Measurements from ENCODE around the gene AGR2. TPM values are rescaled to one million over a fixed set of nuclear protein-coding genes. Genes with fewer than 3 reads are reported as not detected.

AGR2 gene
- total RNA-seq, 1 experiment from 2014 or later, result not detected

DNA sequence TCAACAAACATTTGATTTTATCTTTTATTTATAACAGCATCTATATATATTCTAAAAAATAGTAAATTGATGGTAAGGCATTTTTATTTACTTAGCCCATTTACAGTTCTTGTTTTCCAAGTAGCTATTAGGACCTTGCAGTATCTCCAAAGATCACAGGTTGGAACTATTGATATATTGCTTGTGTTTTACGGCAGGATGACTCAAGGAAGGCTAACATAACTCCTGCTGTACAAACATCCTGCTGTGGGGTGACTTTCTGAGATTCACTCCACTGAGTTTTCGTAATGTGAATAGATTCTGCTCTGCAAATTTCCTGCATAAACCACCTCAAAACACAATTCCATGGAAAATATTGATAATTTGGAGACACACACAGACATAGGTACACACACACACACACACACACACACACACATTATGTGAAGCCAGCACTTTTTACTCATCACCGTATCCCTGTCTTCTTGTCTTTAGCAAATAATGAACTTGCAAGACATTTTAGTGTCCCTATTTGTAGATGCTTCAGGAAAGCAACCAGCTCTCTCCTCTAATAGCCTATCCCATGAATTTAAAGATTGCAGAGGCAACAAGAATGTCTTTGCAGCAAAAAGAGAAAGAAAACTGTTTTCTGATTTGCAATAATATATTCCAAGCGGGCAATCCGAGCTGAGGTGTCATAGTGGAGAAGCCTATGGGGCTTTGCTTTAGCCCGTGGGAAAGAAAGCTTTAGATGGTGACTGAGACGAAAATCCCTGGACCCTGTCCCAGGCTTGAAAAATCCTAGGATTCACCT is 722 bp downstream of the AGR2 start:
- no peaks in the 10 kb centered on the region for H3K27me3 Mint-ChIP-seq (ENCODE audit: low read depth)
- no peak overlapping the region for H3T11ph ChIP-seq (ENCODE audit: low read length)
- H3K23ac ChIP-seq (ENCODE audit: insufficient read length, low read depth, low read length), result no peak overlapping the region
- no peak overlapping the region for H3K56ac ChIP-seq (ENCODE audit: insufficient read length, low read depth, low read length)
- no peaks in the 10 kb centered on the region for H3K36me3 Mint-ChIP-seq (ENCODE audit: insufficient read depth in 1 of 3, low read depth in 3 of 3)
- no peak overlapping the region for H4K5ac ChIP-seq (ENCODE audit: insufficient read length, low read depth, low read length)
- H3K14ac ChIP-seq (ENCODE audit: insufficient read depth, low read length), result no peak overlapping the region
- H4K91ac ChIP-seq (ENCODE audit: insufficient read length, low read depth, low read length), result no peak overlapping the region
- peaks cover 3 to 8% of the 10 kb centered on the region in 2 experiments; a peak in 3 of 4 replicates for H3K4me1 Mint-ChIP-seq
- H3K9me3 ChIP-seq (ENCODE audit: control insufficient read depth, low read depth, low read length), result no peaks in the 10 kb centered on the region
- H2AFZ ChIP-seq (ENCODE audit: low read length), result no peak overlapping the region
- H3K4me1 ChIP-seq (ENCODE audit: insufficient read depth, low read length), result no peaks in the 10 kb centered on the region
- no peak overlapping the region for H4K8ac ChIP-seq (replicated peaks; ENCODE audit: insufficient read length, low read depth, low read length)
- no peaks in the 10 kb centered on the region for H3K79me2 ChIP-seq (ENCODE audit: insufficient read depth, low read length)
- H3K4me2 ChIP-seq (ENCODE audit: insufficient read depth, insufficient read length, low read length), result no peak overlapping the region
- no peak overlapping the region for H3K9ac ChIP-seq (ENCODE audit: extremely low read depth, insufficient read length, low read length)
- DNase-seq, result no peak
- no peaks in the 10 kb centered on the region for H4K20me1 ChIP-seq (ENCODE audit: control insufficient read depth, insufficient read depth, insufficient read length)
- H3K23me2 ChIP-seq (ENCODE audit: insufficient read length, low read depth, low read length, poor library complexity, severe bottlenecking), result no peaks in the 10 kb centered on the region
- H3K27ac Mint-ChIP-seq, result no peak overlapping the region; a peak in 1 of 7 replicates
- H2BK15ac ChIP-seq (ENCODE audit: low read depth, low read length), result no peak overlapping the region
- no peak overlapping the region for H2BK5ac ChIP-seq (ENCODE audit: insufficient read length, low read length)
- no CpG with 5 or more reads among the region's 7 CpGs for WGBS (ENCODE audit: extremely low coverage, insufficient read length, low lambda C conversion rate)
- H3K27me3 ChIP-seq (ENCODE audit: insufficient read depth, low read length), result no peaks in the 10 kb centered on the region
- no peaks in the 10 kb centered on the region for H3K79me1 ChIP-seq (ENCODE audit: insufficient read depth, low read depth, low read length, poor library complexity, severe bottlenecking)
- H2BK120ac ChIP-seq (ENCODE audit: low read depth, low read length, poor library complexity, severe bottlenecking), result no peak overlapping the region
- H2AK5ac ChIP-seq (ENCODE audit: insufficient read length, low read length), result no peak overlapping the region
- no peak overlapping the region for H3K4me3 Mint-ChIP-seq
- TF ChIP-seq CTCF (conservative IDR thresholded peaks at IDR 0.05), result no peak
- H3K9me3 Mint-ChIP-seq, result no peaks in the 10 kb centered on the region
- H2BK12ac ChIP-seq (ENCODE audit: insufficient read length, low read depth, low read length), result no peak overlapping the region
- H2BK20ac ChIP-seq (ENCODE audit: low read depth, low read length, poor library complexity, severe bottlenecking), result no peak overlapping the region
- H3K4ac ChIP-seq (ENCODE audit: low read depth, low read length), result no peak overlapping the region
- H3K18ac ChIP-seq (ENCODE audit: insufficient read length, low read depth, low read length), result no peak overlapping the region
- H3K27ac ChIP-seq (ENCODE audit: insufficient read length, low read depth, low read length), result no peak overlapping the region
